HL-60 (cell line): ENCODE data around the gene RPS19.

Experiments
- POLR2AphosphoS5 ChIP-seq: IDR thresholded peaks from 2 replicates; pipeline ENCODE4 v1.6.1; 2012; ENCODE audit warnings: low read depth
- TF ChIP-seq, protein P1 (sequence below): IDR thresholded peaks from one replicate; pipeline ENCODE4 v1.5.1; 2011; ENCODE audit warnings: low read length, control low read depth, inconsistent platforms; ENCODE audit not compliant: insufficient read depth
- TF ChIP-seq, protein P2 (sequence below): IDR thresholded peaks from 2 replicates; pipeline ENCODE4 v1.6.1; 2012; ENCODE audit warnings: low read depth; ENCODE audit not compliant: insufficient replicate concordance

GRCh38 chr19:41860419-41861115 lies 512 bp downstream of the RPS19 start:
- TF ChIP-seq, protein P1, sequence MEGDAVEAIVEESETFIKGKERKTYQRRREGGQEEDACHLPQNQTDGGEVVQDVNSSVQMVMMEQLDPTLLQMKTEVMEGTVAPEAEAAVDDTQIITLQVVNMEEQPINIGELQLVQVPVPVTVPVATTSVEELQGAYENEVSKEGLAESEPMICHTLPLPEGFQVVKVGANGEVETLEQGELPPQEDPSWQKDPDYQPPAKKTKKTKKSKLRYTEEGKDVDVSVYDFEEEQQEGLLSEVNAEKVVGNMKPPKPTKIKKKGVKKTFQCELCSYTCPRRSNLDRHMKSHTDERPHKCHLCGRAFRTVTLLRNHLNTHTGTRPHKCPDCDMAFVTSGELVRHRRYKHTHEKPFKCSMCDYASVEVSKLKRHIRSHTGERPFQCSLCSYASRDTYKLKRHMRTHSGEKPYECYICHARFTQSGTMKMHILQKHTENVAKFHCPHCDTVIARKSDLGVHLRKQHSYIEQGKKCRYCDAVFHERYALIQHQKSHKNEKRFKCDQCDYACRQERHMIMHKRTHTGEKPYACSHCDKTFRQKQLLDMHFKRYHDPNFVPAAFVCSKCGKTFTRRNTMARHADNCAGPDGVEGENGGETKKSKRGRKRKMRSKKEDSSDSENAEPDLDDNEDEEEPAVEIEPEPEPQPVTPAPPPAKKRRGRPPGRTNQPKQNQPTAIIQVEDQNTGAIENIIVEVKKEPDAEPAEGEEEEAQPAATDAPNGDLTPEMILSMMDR: no peak
- no peak for TF ChIP-seq POLR2AphosphoS5
- TF ChIP-seq, protein P2, sequence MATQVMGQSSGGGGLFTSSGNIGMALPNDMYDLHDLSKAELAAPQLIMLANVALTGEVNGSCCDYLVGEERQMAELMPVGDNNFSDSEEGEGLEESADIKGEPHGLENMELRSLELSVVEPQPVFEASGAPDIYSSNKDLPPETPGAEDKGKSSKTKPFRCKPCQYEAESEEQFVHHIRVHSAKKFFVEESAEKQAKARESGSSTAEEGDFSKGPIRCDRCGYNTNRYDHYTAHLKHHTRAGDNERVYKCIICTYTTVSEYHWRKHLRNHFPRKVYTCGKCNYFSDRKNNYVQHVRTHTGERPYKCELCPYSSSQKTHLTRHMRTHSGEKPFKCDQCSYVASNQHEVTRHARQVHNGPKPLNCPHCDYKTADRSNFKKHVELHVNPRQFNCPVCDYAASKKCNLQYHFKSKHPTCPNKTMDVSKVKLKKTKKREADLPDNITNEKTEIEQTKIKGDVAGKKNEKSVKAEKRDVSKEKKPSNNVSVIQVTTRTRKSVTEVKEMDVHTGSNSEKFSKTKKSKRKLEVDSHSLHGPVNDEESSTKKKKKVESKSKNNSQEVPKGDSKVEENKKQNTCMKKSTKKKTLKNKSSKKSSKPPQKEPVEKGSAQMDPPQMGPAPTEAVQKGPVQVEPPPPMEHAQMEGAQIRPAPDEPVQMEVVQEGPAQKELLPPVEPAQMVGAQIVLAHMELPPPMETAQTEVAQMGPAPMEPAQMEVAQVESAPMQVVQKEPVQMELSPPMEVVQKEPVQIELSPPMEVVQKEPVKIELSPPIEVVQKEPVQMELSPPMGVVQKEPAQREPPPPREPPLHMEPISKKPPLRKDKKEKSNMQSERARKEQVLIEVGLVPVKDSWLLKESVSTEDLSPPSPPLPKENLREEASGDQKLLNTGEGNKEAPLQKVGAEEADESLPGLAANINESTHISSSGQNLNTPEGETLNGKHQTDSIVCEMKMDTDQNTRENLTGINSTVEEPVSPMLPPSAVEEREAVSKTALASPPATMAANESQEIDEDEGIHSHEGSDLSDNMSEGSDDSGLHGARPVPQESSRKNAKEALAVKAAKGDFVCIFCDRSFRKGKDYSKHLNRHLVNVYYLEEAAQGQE: no peak
